DMS153 (cell line): ENCODE results near the gene ABCA6.
"Not testable (repeated sequence)": the region's sequence is repeated elsewhere in the genome, so short reads cannot be mapped to it uniquely, and the experiment has no call there.

ENCODE experiments used
- DNase-seq: peaks from one replicate; lab custom pipeline; 2025; lab: John Stamatoyannopoulos, UW

Gene ABCA6

GRCh38 chr17:69141431-69142174, at the start of gene ABCA6:
Gene ABCA6 (minus strand): TSS chr17:69141895. CDS start chr17:69140703, 1,192 bp downstream.
- DNase-seq = no peak

GRCh38 chr17:69188796-69189195, 47.1 kb upstream of the ABCA6 start:
- DNase-seq = no peak

- no peak for DNase-seq
These were observed 46.4 kb upstream of the ABCA6 start for GRCh38 chr17:69188064-69188463.

- no peak for DNase-seq
These were observed 45.6 kb upstream of the ABCA6 start for GRCh38 chr17:69187294-69187693.

- no peak for DNase-seq
These were observed 37.7 kb upstream of the ABCA6 start for GRCh38 chr17:69179227-69179952.

- no peak for DNase-seq
These were observed 34.7 kb upstream of the ABCA6 start for GRCh38 chr17:69176457-69176795.

GRCh38 chr17:69175625-69176456, 34.1 kb upstream of the ABCA6 start:
- DNase-seq = no peak

GRCh38 chr17:69175262-69175624, 33.5 kb upstream of the ABCA6 start:
- no peak for DNase-seq

- no peak for DNase-seq
These were observed 31.4 kb upstream of the ABCA6 start for GRCh38 chr17:69173118-69173517.

GRCh38 chr17:69170377-69170776, 28.7 kb upstream of the ABCA6 start:
- DNase-seq = no peak

GRCh38 chr17:69168642-69169041, 26.9 kb upstream of the ABCA6 start:
- DNase-seq = not testable (repeated sequence)

- DNase-seq = no peak
These were observed 25.3 kb upstream of the ABCA6 start for GRCh38 chr17:69166957-69167356.

GRCh38 chr17:69164206-69164605, 22.5 kb upstream of the ABCA6 start:
- no peak for DNase-seq

- DNase-seq = no peak
These were observed 17.7 kb upstream of the ABCA6 start for GRCh38 chr17:69159418-69159817.

GRCh38 chr17:69154267-69154666, 12.6 kb upstream of the ABCA6 start:
- DNase-seq = no peak

- DNase-seq = no peak
These were observed 8.6 kb upstream of the ABCA6 start for GRCh38 chr17:69150333-69150732.

GRCh38 chr17:69147460-69147859, 5.8 kb upstream of the ABCA6 start:
- DNase-seq = no peak

GRCh38 chr17:69144331-69145255, 2.9 kb upstream of the ABCA6 start:
- no peak for DNase-seq

GRCh38 chr17:69143683-69144231, 2.1 kb upstream of the ABCA6 start:
- no peak for DNase-seq

GRCh38 chr17:69143151-69143550, 1.5 kb upstream of the ABCA6 start:
- no peak for DNase-seq

GRCh38 chr17:69142175-69142802, 594 bp upstream of the ABCA6 start:
- DNase-seq = no peak
